Thoracic aorta (tissue), 2 donors: ENCODE measurements around the gene ALG3. TPM values are rescaled to one million over a fixed set of nuclear protein-coding genes. Genes with fewer than 3 reads are reported as not detected.

ENCODE experiments used
- ATAC-seq: fragments of 150-250 bp; one replicate; pipeline ENCODE4 v1.8.0; 2017; ENCODE audit warnings: low read depth; ENCODE audit not compliant: insufficient number of reproducible peaks, low FRiP score
- DNase-seq: peaks from one replicate; pipeline ENCODE4 v3.0.0-alpha.2; 2020; ENCODE audit warnings: low spot score
- H3K27ac ChIP-seq, 2 donors: fragments of 200-600 bp; sonication (generic); 1 replicate in 1 of 2; 2 replicates in 1 of 2; pipeline ENCODE4 v1.5.1; 2016; ENCODE audit warnings: mild to moderate bottlenecking in 2 of 2, moderate library complexity in 2 of 2
- H3K27me3 ChIP-seq: fragments of 200-600 bp; sonication (generic); replicated peaks from 2 replicates; pipeline ENCODE4 v1.6.0; 2016; ENCODE audit warnings: mild to moderate bottlenecking; ENCODE audit not compliant: insufficient read depth
- H3K36me3 ChIP-seq: fragments of 200-600 bp; sonication (generic); one replicate; pipeline ENCODE4 v1.5.1; 2016
- H3K4me1 ChIP-seq, 2 donors: fragments of 200-600 bp; sonication (generic); 1 replicate in 1 of 2; 2 replicates in 1 of 2; pipeline versions ENCODE4 v1.5.1 to v1.6.0; 2016; ENCODE audit warnings: low read depth in 2 of 2, mild to moderate bottlenecking in 1 of 2; ENCODE audit not compliant: control insufficient read depth in 1 of 2
- H3K4me3 ChIP-seq: fragments of 200-600 bp; sonication (generic); 2 replicates; pipeline ENCODE4 v1.5.1; 2016; ENCODE audit warnings: mild to moderate bottlenecking
- H3K9me3 ChIP-seq: fragments of 200-600 bp; sonication (generic); 2 replicates; pipeline ENCODE4 v1.5.1; 2016
- total RNA-seq, 2 donors: library from RNA; depleted of rRNA; stranded (reverse); fragments of >200 nt; gene quantifications; one replicate each; pipeline versions ENCODE4 v1.1.0 to v1.2.3, GENCODE V29; 2016
- TF ChIP-seq, protein P1 (sequence below): fragments of 200-600 bp; sonication (generic); IDR thresholded peaks from one replicate; pipeline ENCODE4 v1.5.1; 2019; ENCODE audit warnings: antibody characterized with exemption

Gene ALG3
- total RNA-seq, 2 donors from 2014 or later, result 52.0 to 55.0 TPM

DNA sequence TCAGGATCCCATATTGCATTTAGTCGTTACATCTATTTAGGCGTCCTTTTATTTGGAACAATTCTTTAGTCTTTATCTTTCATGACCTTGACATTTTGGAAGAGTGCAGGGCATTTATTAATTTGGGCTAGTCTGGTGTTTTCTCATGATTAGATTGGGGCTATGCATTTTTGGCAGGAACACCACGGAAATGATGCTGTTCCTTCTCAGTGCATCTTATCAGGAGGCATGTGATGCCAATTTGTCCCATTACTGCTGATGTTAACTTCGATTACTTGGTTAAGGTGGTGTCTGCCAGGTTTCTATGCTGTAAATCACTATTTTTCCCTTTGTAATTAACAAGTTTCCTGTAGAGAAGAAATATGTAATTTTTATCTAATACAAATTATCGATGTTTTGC is 37.5 kb downstream of the ALG3 start:
- DNase-seq, result no peak
- Histone ChIP-seq H3K27me3 (no peaks in the 10 kb centered on the region), H3K36me3 (no peaks in the 10 kb centered on the region), H3K4me1 (no peaks in the 10 kb centered on the region), H3K9me3 (no peaks in the 10 kb centered on the region), H3K27ac (no peak overlapping the region), H3K4me3 (no peak overlapping the region)
- ATAC-seq, result no peak
- TF ChIP-seq, protein P1, sequence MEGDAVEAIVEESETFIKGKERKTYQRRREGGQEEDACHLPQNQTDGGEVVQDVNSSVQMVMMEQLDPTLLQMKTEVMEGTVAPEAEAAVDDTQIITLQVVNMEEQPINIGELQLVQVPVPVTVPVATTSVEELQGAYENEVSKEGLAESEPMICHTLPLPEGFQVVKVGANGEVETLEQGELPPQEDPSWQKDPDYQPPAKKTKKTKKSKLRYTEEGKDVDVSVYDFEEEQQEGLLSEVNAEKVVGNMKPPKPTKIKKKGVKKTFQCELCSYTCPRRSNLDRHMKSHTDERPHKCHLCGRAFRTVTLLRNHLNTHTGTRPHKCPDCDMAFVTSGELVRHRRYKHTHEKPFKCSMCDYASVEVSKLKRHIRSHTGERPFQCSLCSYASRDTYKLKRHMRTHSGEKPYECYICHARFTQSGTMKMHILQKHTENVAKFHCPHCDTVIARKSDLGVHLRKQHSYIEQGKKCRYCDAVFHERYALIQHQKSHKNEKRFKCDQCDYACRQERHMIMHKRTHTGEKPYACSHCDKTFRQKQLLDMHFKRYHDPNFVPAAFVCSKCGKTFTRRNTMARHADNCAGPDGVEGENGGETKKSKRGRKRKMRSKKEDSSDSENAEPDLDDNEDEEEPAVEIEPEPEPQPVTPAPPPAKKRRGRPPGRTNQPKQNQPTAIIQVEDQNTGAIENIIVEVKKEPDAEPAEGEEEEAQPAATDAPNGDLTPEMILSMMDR, result no peak

GRCh38 chr3:184209146-184209923 is 39.4 kb downstream of the ALG3 start:
- Histone ChIP-seq H3K27ac (no peak overlapping the region), H3K36me3 (no peaks in the 10 kb centered on the region), H3K27me3 (no peaks in the 10 kb centered on the region), H3K4me1 (no peaks in the 10 kb centered on the region), H3K4me3 (no peak overlapping the region), H3K9me3 (no peaks in the 10 kb centered on the region)
- ATAC-seq (no peak), DNase-seq (no peak)
- TF ChIP-seq, protein P1, result no peak

DNA sequence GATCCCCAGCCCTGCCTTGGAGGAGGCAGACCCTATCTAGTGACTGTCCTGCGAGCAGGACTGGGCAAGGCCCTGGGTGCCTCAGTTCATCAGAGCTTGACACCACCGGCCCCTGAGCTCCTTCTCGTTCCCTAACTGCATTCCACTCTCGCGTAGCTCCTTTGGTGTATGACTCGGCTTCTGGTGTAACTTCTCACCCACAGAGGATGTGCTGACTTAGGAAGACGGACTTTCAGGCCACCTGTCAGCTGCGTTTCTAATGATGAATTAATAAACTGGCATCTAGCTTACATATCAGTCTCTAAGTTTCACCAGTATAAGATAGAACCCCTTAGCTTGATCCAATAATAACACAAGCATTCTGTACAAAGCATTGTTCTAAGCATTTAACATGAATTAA is 45.2 kb downstream of the ALG3 start:
- no peak overlapping the region for H3K4me3 ChIP-seq
- ATAC-seq (no peak), DNase-seq (no peak)
- no peaks in the 10 kb centered on the region for H3K27me3 ChIP-seq
- H3K4me1 ChIP-seq, result no peaks in the 10 kb centered on the region
- TF ChIP-seq, protein P1, result no peak
- H3K9me3 ChIP-seq, result no peaks in the 10 kb centered on the region
- no peaks in the 10 kb centered on the region for H3K36me3 ChIP-seq
- H3K27ac ChIP-seq, result no peak overlapping the region

DNA sequence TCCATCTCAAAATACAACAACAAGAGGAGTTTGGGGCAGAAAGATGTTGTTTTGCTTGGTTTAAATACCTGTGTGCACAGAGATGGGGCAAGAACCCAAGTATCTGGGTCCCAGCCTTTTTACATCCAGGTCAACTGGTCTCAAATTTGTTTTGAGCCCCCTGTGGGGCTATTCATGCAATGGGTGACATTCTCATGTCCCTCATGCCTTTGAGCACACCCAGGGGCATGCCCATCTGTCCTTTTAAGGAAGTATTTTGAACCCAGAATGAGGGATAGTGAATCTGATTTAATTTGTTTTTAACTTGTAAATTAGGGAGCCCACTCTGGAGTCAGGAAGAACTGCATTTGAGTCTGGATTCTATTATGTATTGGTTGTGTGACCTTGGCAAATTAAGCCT is 47.9 kb downstream of the ALG3 start:
- ATAC-seq (no peak), DNase-seq (no peak)
- Histone ChIP-seq H3K4me1 (no peaks in the 10 kb centered on the region), H3K27me3 (no peaks in the 10 kb centered on the region), H3K27ac (no peak overlapping the region), H3K9me3 (no peaks in the 10 kb centered on the region), H3K36me3 (no peaks in the 10 kb centered on the region), H3K4me3 (no peak overlapping the region)
- TF ChIP-seq, protein P1, result no peak

- Histone ChIP-seq H3K27me3 (no peaks in the 10 kb centered on the region), H3K27ac (no peak overlapping the region), H3K4me3 (no peak overlapping the region), H3K9me3 (no peaks in the 10 kb centered on the region), H3K36me3 (peaks cover 14% of the 10 kb centered on the region), H3K4me1 (no peaks in the 10 kb centered on the region)
- DNase-seq, result no peak
- no peak for ATAC-seq
- TF ChIP-seq, protein P1, result no peak
Measured at GRCh38 chr3:184198509-184198908, 50.3 kb downstream of the ALG3 start.
